MCF 10A (cell line): ENCODE data around the gene NLRC5. TPM values are rescaled to one million over a fixed set of nuclear protein-coding genes. Genes with fewer than 3 reads are reported as not detected.

Experiments
- BruUV-seq: library from RNA; stranded (reverse); fragments of 400-500 nt; replicated peaks from 2 replicates; lab custom pipeline; 2021; lab: Mats Ljungman, UMichigan
- CTCF ChIA-PET: fragments of 300-600 bp; sonication (Branson Sonifier 250); formaldehyde crosslinking; extraction: SDS; loops from one replicate; lab custom pipeline; 2021; ENCODE audit warnings: antibody characterized with exemption, inconsistent platforms; lab: Yijun Ruan, JAX
- POLR2A ChIA-PET: fragments of 300-600, 350-650 bp; sonication (Branson Sonifier 250); formaldehyde crosslinking; extraction: SDS; loops from one replicate; lab custom pipeline; 2020; ENCODE audit warnings: antibody characterized with exemption, inconsistent platforms; lab: Yijun Ruan, JAX
- DNase-seq: peaks from one replicate; pipeline ENCODE4 v3.0.0-alpha.2; 2018; ENCODE audit not compliant: unreplicated experiment
- H3K27ac Mint-ChIP-seq: one replicate; pipeline ENCODE4 v1.8.0; 2022; ENCODE audit warnings: mild to moderate bottlenecking, low read depth, mixed read lengths; ENCODE audit not compliant: unreplicated experiment
- H3K27me3 Mint-ChIP-seq: one replicate; pipeline ENCODE4 v1.8.0; 2022; ENCODE audit warnings: mixed read lengths; ENCODE audit not compliant: insufficient read depth, unreplicated experiment
- H3K36me3 Mint-ChIP-seq: one replicate; pipeline ENCODE4 v1.8.0; 2022; ENCODE audit warnings: mild to moderate bottlenecking, moderate library complexity, mixed read lengths; ENCODE audit not compliant: insufficient read depth, unreplicated experiment
- H3K4me1 Mint-ChIP-seq: one replicate; pipeline ENCODE4 v1.8.0; 2022; ENCODE audit warnings: mixed read lengths; ENCODE audit not compliant: insufficient read depth, unreplicated experiment
- H3K4me3 Mint-ChIP-seq: one replicate; pipeline ENCODE4 v1.8.0; 2022; ENCODE audit warnings: mild to moderate bottlenecking, moderate library complexity, mixed read lengths; ENCODE audit not compliant: unreplicated experiment
- H3K9me3 Mint-ChIP-seq: one replicate; pipeline ENCODE4 v1.8.0; 2022; ENCODE audit warnings: mixed read lengths; ENCODE audit not compliant: unreplicated experiment
- CTCF ChIP-seq: fragments of 200-600 bp; IDR thresholded peaks from one replicate; pipeline ENCODE4 v1.8.0; 2022; ENCODE audit warnings: antibody characterized with exemption, mild to moderate bottlenecking; ENCODE audit not compliant: unreplicated experiment
- intact Hi-C: fragments of 100-400 bp; cut with micrococcal nuclease; formaldehyde crosslinking; loops from 2 replicates; pipeline ENCODE4 v1.14.1; 2022
- total RNA-seq: library from RNA; stranded (reverse); gene quantifications from 2 replicates; pipeline ENCODE4 v1.2.3, GENCODE V29; 2022

Gene NLRC5
- total RNA-seq, 1 experiment from 2014 or later = 8.0 TPM

- intact Hi-C loops = no loop called here
- ChIA-PET CTCF (no interaction called here), POLR2A (interaction anchor here (0.7 to 1.0 kb wide), 2 partner anchors 97 to 977 kb away, joined by 3 read pairs; no protein-coding TSS in a partner anchor)
- DNase-seq = no peak
- Mint-ChIP-seq H3K27ac (no peak overlapping the region), H3K4me1 (peaks cover 6% of the 10 kb centered on the region), H3K4me3 (no peak overlapping the region), H3K9me3 (peaks cover 10% of the 10 kb centered on the region), H3K27me3 (no peaks in the 10 kb centered on the region), H3K36me3 (no peaks in the 10 kb centered on the region)
- no TSS peak for BruUV-seq
- TF ChIP-seq CTCF = no peak
Measured at GRCh38 chr16:57030346-57030902, 41.1 kb downstream of the NLRC5 start.

- peaks cover 10% of the 10 kb centered on the region for H3K9me3 Mint-ChIP-seq
- no peak for DNase-seq
- CTCF ChIA-PET = no interaction called here
- intact Hi-C loops = no loop called here
- no peaks in the 10 kb centered on the region for H3K36me3 Mint-ChIP-seq
- H3K4me3 Mint-ChIP-seq = no peak overlapping the region
- POLR2A ChIA-PET = interaction anchor here (1.0 kb wide), 1 partner anchor 98 kb away, joined by 3 read pairs; no protein-coding TSS in a partner anchor
- H3K27me3 Mint-ChIP-seq = no peaks in the 10 kb centered on the region
- no TSS peak for BruUV-seq
- TF ChIP-seq CTCF = no peak
- peaks cover 6% of the 10 kb centered on the region for H3K4me1 Mint-ChIP-seq
- H3K27ac Mint-ChIP-seq = no peak overlapping the region
Measured at GRCh38 chr16:57031156-57031555, 41.8 kb downstream of the NLRC5 start.

- Mint-ChIP-seq H3K4me1 (peaks cover 6% of the 10 kb centered on the region), H3K27me3 (no peaks in the 10 kb centered on the region), H3K9me3 (peaks cover 10% of the 10 kb centered on the region), H3K4me3 (no peak overlapping the region), H3K36me3 (no peaks in the 10 kb centered on the region), H3K27ac (no peak overlapping the region)
- POLR2A ChIA-PET = interaction anchor here (0.9 to 1.3 kb wide), 2 partner anchors 12 to 46 kb away, joined by 3 to 4 read pairs; no protein-coding TSS in a partner anchor
- CTCF ChIA-PET = interaction anchor here (1.1 kb wide), 1 partner anchor 14 kb away, joined by 3 read pairs; no protein-coding TSS in a partner anchor
- no peak for TF ChIP-seq CTCF
- BruUV-seq = no TSS peak
- intact Hi-C loops = no loop called here
- no peak for DNase-seq
Measured at GRCh38 chr16:57032346-57032745, 43.0 kb downstream of the NLRC5 start.

- H3K9me3 Mint-ChIP-seq = peaks cover 10% of the 10 kb centered on the region
- no TSS peak for BruUV-seq
- TF ChIP-seq CTCF = no peak
- intact Hi-C loops = no loop called here
- CTCF ChIA-PET = interaction anchor here (0.6 to 1.1 kb wide), 2 partner anchors 14 to 333 kb away, joined by 3 read pairs; no protein-coding TSS in a partner anchor
- H3K27me3 Mint-ChIP-seq = no peaks in the 10 kb centered on the region
- H3K4me1 Mint-ChIP-seq = peaks cover 6% of the 10 kb centered on the region
- no peak for DNase-seq
- no peaks in the 10 kb centered on the region for H3K36me3 Mint-ChIP-seq
- POLR2A ChIA-PET = interaction anchor here (0.9 to 1.3 kb wide), 2 partner anchors 12 to 47 kb away, joined by 3 to 4 read pairs; no protein-coding TSS in a partner anchor
- no peak overlapping the region for H3K4me3 Mint-ChIP-seq
- no peak overlapping the region for H3K27ac Mint-ChIP-seq
Measured at GRCh38 chr16:57032931-57033330, 43.6 kb downstream of the NLRC5 start.
